BLaER1 treated with 17β-estradiol and CSF1 and Interleukin-3, amounts not matched to agents 10 nM and 100 nM (cell line): ENCODE measurements around the gene OST4.

Source experiments
- H3K27ac ChIP-seq, 11 experiments: shearing (Covaris generic); formaldehyde crosslinking; 2 replicates each; pipeline ENCODE4 v1.8.1; 2022
- H3K27me3 ChIP-seq, 11 experiments: shearing (Covaris generic); formaldehyde crosslinking; 2 replicates each; pipeline ENCODE4 v1.8.1; 2022
- H3K36me3 ChIP-seq, 11 experiments: shearing (Covaris generic); formaldehyde crosslinking; 2 replicates each; pipeline ENCODE4 v1.8.1; 2022
- H3K4me1 ChIP-seq, 10 experiments: shearing (Covaris generic); formaldehyde crosslinking; 2 replicates each; pipeline ENCODE4 v1.8.1; 2022
- H3K4me2 ChIP-seq, 11 experiments: shearing (Covaris generic); formaldehyde crosslinking; 2 replicates each; pipeline ENCODE4 v1.8.1; 2022
- H3K4me3 ChIP-seq, 10 experiments: shearing (Covaris generic); formaldehyde crosslinking; 2 replicates each; pipeline ENCODE4 v1.8.1; 2022
- H3K9ac ChIP-seq, 11 experiments: shearing (Covaris generic); formaldehyde crosslinking; 2 replicates each; pipeline ENCODE4 v1.8.1; 2022
- H3K9me3 ChIP-seq, 11 experiments: shearing (Covaris generic); formaldehyde crosslinking; replicated peaks in 1 of 11; 2 replicates each; pipeline ENCODE4 v1.8.1; 2022
- H4K20me1 ChIP-seq, 11 experiments: shearing (Covaris generic); formaldehyde crosslinking; 2 replicates each; pipeline ENCODE4 v1.8.1; 2022
- Cebpa-rat ChIP-seq, 11 experiments: shearing (Covaris generic); IDR thresholded peaks; 2 replicates each; pipeline ENCODE4 v1.8.1; 2022

OST4 gene

GRCh38 chr2:27069961-27070618 is 1.4 kb downstream of the OST4 start:
- TF ChIP-seq Cebpa-rat (IDR thresholded peaks at IDR 0.05), result no peak
- peak overlapping the region; percentile 75 to 93 (median 90); a peak in 21 of 22 replicates for H3K27ac ChIP-seq
- peaks cover 15 to 55% (median 45%) of the 10 kb centered on the region in 11 experiments; a peak in 19 of 22 replicates for H4K20me1 ChIP-seq
- peak overlapping the region; percentile 83 to 96 (median 89) for H3K9ac ChIP-seq
- H3K4me3 ChIP-seq, result peak overlapping the region; percentile 77 to 97 (median 85)
- H3K4me1 ChIP-seq, result peaks cover 55 to 61% (median 59%) of the 10 kb centered on the region in 10 experiments
- H3K9me3 ChIP-seq, result no peaks in the 10 kb centered on the region
- H3K36me3 ChIP-seq, result peaks cover 50 to 55% (median 53%) of the 10 kb centered on the region in 11 experiments
- no peaks in the 10 kb centered on the region for H3K27me3 ChIP-seq
- peak overlapping the region; percentile 93 to 100 (median 99) for H3K4me2 ChIP-seq

- Histone ChIP-seq H3K4me2 (peak overlapping the region; percentile 93 to 100 (median 99)), H3K9ac (peak overlapping the region; percentile 83 to 96 (median 89); a peak in 21 of 22 replicates), H3K4me3 (peak overlapping the region in 7 of 10 experiments; percentile 79 to 95 (median 84); a peak in 9 of 20 replicates), H3K27me3 (no peaks in the 10 kb centered on the region), H3K27ac (peak overlapping the region in 6 of 11 experiments; percentile 10 to 93 (median 92); a peak in 6 of 22 replicates), H3K36me3 (peaks cover 50 to 61% (median 59%) of the 10 kb centered on the region in 11 experiments), H3K9me3 (no peaks in the 10 kb centered on the region), H4K20me1 (peaks cover 15 to 60% (median 45%) of the 10 kb centered on the region in 11 experiments; a peak in 19 of 22 replicates), H3K4me1 (peaks cover 48 to 54% (median 53%) of the 10 kb centered on the region in 10 experiments)
- no peak for TF ChIP-seq Cebpa-rat (IDR thresholded peaks at IDR 0.05)
Observed at GRCh38 chr2:27069436-27069835, 2.0 kb downstream of the OST4 start.

GRCh38 chr2:27067385-27067784 is 4.1 kb downstream of the OST4 start:
- TF ChIP-seq Cebpa-rat (IDR thresholded peaks at IDR 0.05), result no peak

GRCh38 chr2:27065128-27065527 is 6.3 kb downstream of the OST4 start:
- H3K4me1 ChIP-seq, result peaks cover 18 to 38% (median 20%) of the 10 kb centered on the region in 10 experiments
- no peak for TF ChIP-seq Cebpa-rat (IDR thresholded peaks at IDR 0.05)
- no peak overlapping the region for H3K27ac ChIP-seq
- peaks cover 59 to 97% (median 87%) of the 10 kb centered on the region in 11 experiments for H3K36me3 ChIP-seq
- H3K4me2 ChIP-seq, result no peak overlapping the region
- no peaks in the 10 kb centered on the region for H3K9me3 ChIP-seq
- no peaks in the 10 kb centered on the region for H3K27me3 ChIP-seq
- H3K9ac ChIP-seq, result no peak overlapping the region
- peaks cover 15 to 75% (median 50%) of the 10 kb centered on the region in 11 experiments; a peak in 19 of 22 replicates for H4K20me1 ChIP-seq
- no peak overlapping the region for H3K4me3 ChIP-seq

More at GRCh38 chr2:27067385-27067784, 4.1 kb downstream of the OST4 start:
- Histone ChIP-seq H4K20me1 (peaks cover 15 to 68% (median 46%) of the 10 kb centered on the region in 11 experiments; a peak in 19 of 22 replicates), H3K27ac (no peak overlapping the region), H3K36me3 (peaks cover 54 to 79% (median 72%) of the 10 kb centered on the region in 11 experiments), H3K27me3 (no peaks in the 10 kb centered on the region), H3K4me1 (peaks cover 31 to 45% (median 33%) of the 10 kb centered on the region in 10 experiments), H3K4me2 (no peak overlapping the region), H3K9me3 (no peaks in the 10 kb centered on the region), H3K4me3 (no peak overlapping the region), H3K9ac (peak overlapping the region in 2 of 11 experiments; percentile 8 to 34; a peak in 2 of 22 replicates)

- peaks cover 0 to 39% (median 10%) of the 10 kb centered on the region in 11 experiments; a peak in 12 of 22 replicates for H4K20me1 ChIP-seq
- H3K27ac ChIP-seq, result no peak overlapping the region
- H3K4me3 ChIP-seq, result no peak overlapping the region
- H3K9me3 ChIP-seq, result no peaks in the 10 kb centered on the region
- no peaks in the 10 kb centered on the region for H3K27me3 ChIP-seq
- H3K9ac ChIP-seq, result no peak overlapping the region
- peaks cover 0 to 18% (median 0%) of the 10 kb centered on the region in 10 experiments; a peak in 4 of 20 replicates for H3K4me1 ChIP-seq
- peaks cover 54 to 97% (median 86%) of the 10 kb centered on the region in 11 experiments for H3K36me3 ChIP-seq
- no peak for TF ChIP-seq Cebpa-rat (IDR thresholded peaks at IDR 0.05)
- H3K4me2 ChIP-seq, result no peak overlapping the region
Observed at GRCh38 chr2:27060323-27060722, 11.1 kb downstream of the OST4 start.

- no peak for TF ChIP-seq Cebpa-rat (IDR thresholded peaks at IDR 0.05)
- peaks cover 56 to 97% (median 88%) of the 10 kb centered on the region in 11 experiments for H3K36me3 ChIP-seq
- H3K4me3 ChIP-seq, result no peak overlapping the region
- H3K4me1 ChIP-seq, result peaks cover 0 to 18% (median 0%) of the 10 kb centered on the region in 10 experiments; a peak in 4 of 20 replicates
- no peak overlapping the region for H3K27ac ChIP-seq
- no peaks in the 10 kb centered on the region for H3K27me3 ChIP-seq
- H3K9me3 ChIP-seq, result no peaks in the 10 kb centered on the region
- no peak overlapping the region for H3K4me2 ChIP-seq
- no peak overlapping the region for H3K9ac ChIP-seq
- H4K20me1 ChIP-seq, result peaks cover 0 to 32% (median 8%) of the 10 kb centered on the region in 11 experiments; a peak in 11 of 22 replicates
Observed at GRCh38 chr2:27059141-27059820, 12.2 kb downstream of the OST4 start.

GRCh38 chr2:27058210-27058609 is 13.2 kb downstream of the OST4 start:
- Histone ChIP-seq H3K27ac (no peak overlapping the region), H3K4me3 (no peak overlapping the region), H3K4me1 (peaks cover 0 to 17% (median 0%) of the 10 kb centered on the region in 10 experiments; a peak in 4 of 20 replicates), H4K20me1 (peaks cover 0 to 24% (median 8%) of the 10 kb centered on the region in 11 experiments; a peak in 9 of 22 replicates), H3K36me3 (peaks cover 57 to 99% (median 89%) of the 10 kb centered on the region in 11 experiments), H3K27me3 (no peaks in the 10 kb centered on the region), H3K9me3 (no peaks in the 10 kb centered on the region), H3K4me2 (no peak overlapping the region), H3K9ac (no peak overlapping the region)
- TF ChIP-seq Cebpa-rat (IDR thresholded peaks at IDR 0.05), result no peak

GRCh38 chr2:27057184-27057583 is 14.3 kb downstream of the OST4 start:
- no peak overlapping the region for H3K27ac ChIP-seq
- peaks cover 49 to 92% (median 83%) of the 10 kb centered on the region in 11 experiments for H3K36me3 ChIP-seq
- H4K20me1 ChIP-seq, result peaks cover 0 to 16% (median 5%) of the 10 kb centered on the region in 11 experiments; a peak in 9 of 22 replicates
- H3K9ac ChIP-seq, result no peak overlapping the region
- H3K9me3 ChIP-seq, result no peaks in the 10 kb centered on the region
- no peak overlapping the region for H3K4me2 ChIP-seq
- TF ChIP-seq Cebpa-rat (IDR thresholded peaks at IDR 0.05), result no peak
- no peaks in the 10 kb centered on the region for H3K27me3 ChIP-seq
- peaks cover 6 to 18% (median 9%) of the 10 kb centered on the region in 10 experiments; a peak in 18 of 20 replicates for H3K4me1 ChIP-seq
- no peak overlapping the region for H3K4me3 ChIP-seq
